Cardiac muscle cell (in vitro differentiated cells and primary cell): ENCODE results near the gene HNRNPUL1. TPM values are rescaled to one million over a fixed set of nuclear protein-coding genes. Genes with fewer than 3 reads are reported as not detected.
A peak's percentile ranks its signal among the peaks of the same experiment; 100 is the strongest.

Experiments used
- DNase-seq, 2 donors: peaks; one replicate each; pipeline versions ENCODE4 v3.0.0 to v3.0.0-alpha.2; 2010 to 2017; ENCODE audit warnings: low read depth in 1 of 2, low spot score in 1 of 2
- H3K27ac ChIP-seq: fragments of 200-600 bp; sonication (generic); 2 replicates; pipeline ENCODE4 v1.5.1; 2016
- H3K27me3 ChIP-seq: fragments of 200-600 bp; sonication (generic); 2 replicates; pipeline ENCODE4 v1.6.0; 2016; ENCODE audit warnings: control low read depth
- H3K36me3 ChIP-seq: fragments of 200-600 bp; sonication (generic); 2 replicates; pipeline ENCODE4 v1.5.1; 2016; ENCODE audit warnings: control low read depth
- H3K4me1 ChIP-seq: fragments of 200-600 bp; sonication (generic); 2 replicates; pipeline ENCODE4 v1.8.1; 2017; ENCODE audit warnings: low read depth, mild to moderate bottlenecking, mixed run types
- H3K4me3 ChIP-seq: fragments of 200-600 bp; sonication (generic); 2 replicates; pipeline ENCODE4 v1.5.1; 2016; ENCODE audit warnings: mild to moderate bottlenecking
- H3K9me3 ChIP-seq: fragments of 200-600 bp; sonication (generic); 2 replicates; pipeline ENCODE4 v1.5.1; 2017; ENCODE audit warnings: low read depth, mild to moderate bottlenecking, control low read depth
- CTCF ChIP-seq: IDR thresholded peaks from 2 replicates; pipeline ENCODE4 v1.5.1; 2012; ENCODE audit warnings: low read depth, mild to moderate bottlenecking, low read length
- polyA plus RNA-seq: library from polyadenylated mRNA; unstranded; fragments of >200 nt; fragmentation: Nextera tagmentation; extraction: Ambion mirVana; gene quantifications from 2 replicates; pipeline ENCODE4 v1.2.1, GENCODE V29; 2016
- total RNA-seq: library from RNA; depleted of rRNA; stranded (reverse); fragments of >200 nt; gene quantifications from 2 replicates; pipeline ENCODE4 v1.2.3, GENCODE V29; 2016

The HNRNPUL1 gene
- total and polyA plus RNA-seq, 2 experiments from 2014 or later, result 148 to 195 TPM

- H3K27me3 ChIP-seq, result no peaks in the 10 kb centered on the region
- H3K4me1 ChIP-seq, result peaks cover 6% of the 10 kb centered on the region
- no peak overlapping the region for H3K4me3 ChIP-seq
- H3K9me3 ChIP-seq, result no peaks in the 10 kb centered on the region
- DNase-seq, result no peak
- no peak overlapping the region for H3K27ac ChIP-seq
- no peak for TF ChIP-seq CTCF
- no peaks in the 10 kb centered on the region for H3K36me3 ChIP-seq
Observed at GRCh38 chr19:41330946-41331678, 66.9 kb downstream of the HNRNPUL1 start.

GRCh38 chr19:41332000-41332399, 67.8 kb downstream of the HNRNPUL1 start:
- no peak for TF ChIP-seq CTCF
- Histone ChIP-seq H3K27ac (no peak overlapping the region), H3K27me3 (no peaks in the 10 kb centered on the region), H3K4me3 (no peak overlapping the region), H3K4me1 (peaks cover under 1% of the 10 kb centered on the region), H3K36me3 (no peaks in the 10 kb centered on the region), H3K9me3 (no peaks in the 10 kb centered on the region)
- no peak for DNase-seq

GRCh38 chr19:41332468-41332867, 68.3 kb downstream of the HNRNPUL1 start:
- no peaks in the 10 kb centered on the region for H3K36me3 ChIP-seq
- no peaks in the 10 kb centered on the region for H3K4me1 ChIP-seq
- no peak for TF ChIP-seq CTCF
- no peak overlapping the region for H3K4me3 ChIP-seq
- H3K27me3 ChIP-seq, result no peaks in the 10 kb centered on the region
- no peak overlapping the region for H3K27ac ChIP-seq
- no peak for DNase-seq
- no peaks in the 10 kb centered on the region for H3K9me3 ChIP-seq

- H3K4me1 ChIP-seq, result no peaks in the 10 kb centered on the region
- DNase-seq, result no peak
- no peak overlapping the region for H3K27ac ChIP-seq
- no peaks in the 10 kb centered on the region for H3K9me3 ChIP-seq
- no peaks in the 10 kb centered on the region for H3K36me3 ChIP-seq
- H3K27me3 ChIP-seq, result no peaks in the 10 kb centered on the region
- no peak for TF ChIP-seq CTCF
- no peak overlapping the region for H3K4me3 ChIP-seq
Observed at GRCh38 chr19:41334793-41335192, 70.6 kb downstream of the HNRNPUL1 start.

- H3K36me3 ChIP-seq, result no peaks in the 10 kb centered on the region
- H3K27ac ChIP-seq, result no peak overlapping the region
- H3K9me3 ChIP-seq, result no peaks in the 10 kb centered on the region
- no peak for TF ChIP-seq CTCF
- no peak for DNase-seq
- H3K4me3 ChIP-seq, result no peak overlapping the region
- no peaks in the 10 kb centered on the region for H3K4me1 ChIP-seq
- H3K27me3 ChIP-seq, result no peaks in the 10 kb centered on the region
Observed at GRCh38 chr19:41335467-41335866, 71.3 kb downstream of the HNRNPUL1 start.

GRCh38 chr19:41339936-41340335, 75.8 kb downstream of the HNRNPUL1 start:
- Histone ChIP-seq H3K4me1 (no peaks in the 10 kb centered on the region), H3K27me3 (no peaks in the 10 kb centered on the region), H3K4me3 (no peak overlapping the region), H3K36me3 (no peaks in the 10 kb centered on the region), H3K9me3 (no peaks in the 10 kb centered on the region), H3K27ac (no peak overlapping the region)
- peak in 1 of 2 donors; percentile 52 for DNase-seq
- no peak for TF ChIP-seq CTCF
